Measurements from ENCODE around the gene KCNJ14. TPM values are rescaled to one million over a fixed set of nuclear protein-coding genes. Genes with fewer than 3 reads are reported as not detected.

The KCNJ14 gene
- total RNA-seq, 4 donors from 2014 or later, result 0.57 to 1.3 (median 0.92) TPM

- Histone ChIP-seq H3K4me1 (peaks cover 6 to 30% (median 9%) of the 10 kb centered on the region in 3 donors), H3K27ac (no peak overlapping the region), H3K36me3 (no peaks in the 10 kb centered on the region), H3K27me3 (peaks cover 0 to 27% (median 6%) of the 10 kb centered on the region in 4 donors), H3K4me3 (no peak overlapping the region), H3K9me3 (no peaks in the 10 kb centered on the region)
- 78 to 81% methylated on average over 7 to 8 of the region's 8 CpGs for WGBS, 2 donors
- intact Hi-C loops (cut with DNase I), result no loop called here
- TF ChIP-seq POLR2A (IDR thresholded peaks at IDR 0.05), result no peak
- TF ChIP-seq CTCF (IDR thresholded peaks at IDR 0.05), result no peak
- DNase-seq, result no peak
Observed at GRCh38 chr19:48516536-48516935, 61.2 kb downstream of the KCNJ14 start.

Other genes starting within 250 kb of the KCNJ14 start
- gene CARD8, start 199.7 kb upstream of the KCNJ14 start, total RNA-seq, result 10 to 100 TPM in 3 of 4 donors, 1 to 10 TPM in 1; 9.7 to 21.9 (median 11.3) TPM
- not detected for gene ZNF114, start 185.5 kb upstream of the KCNJ14 start, total RNA-seq
- 10 to 100 TPM in 1 of 4 donors, 1 to 10 TPM in 3; 2.0 to 23.7 (median 6.0) TPM for gene EMP3, start 130.0 kb upstream of the KCNJ14 start, total RNA-seq
- 1 to 10 TPM; 3.2 to 9.3 (median 6.2) TPM for gene TMEM143, start 91.6 kb upstream of the KCNJ14 start, total RNA-seq
- not detected for gene SYNGR4, start 91.2 kb upstream of the KCNJ14 start, total RNA-seq
- gene KDELR1, start 64.0 kb upstream of the KCNJ14 start, total RNA-seq, result 10 to 100 TPM; 63.5 to 87.4 (median 70.2) TPM
- gene GRIN2D, start 61.9 kb upstream of the KCNJ14 start, total RNA-seq, result under 1 TPM; 0.09 to 0.47 (median 0.15) TPM
- 10 to 100 TPM; 33.0 to 43.9 (median 34.6) TPM for gene GRWD1, start 9.6 kb upstream of the KCNJ14 start, total RNA-seq
- gene CYTH2, start 13.8 kb downstream of the KCNJ14 start, total RNA-seq, result 100 to 1,000 TPM in 1 of 4 donors, 10 to 100 TPM in 3; 40.8 to 101 (median 47.8) TPM
- gene LMTK3, start 56.3 kb downstream of the KCNJ14 start, total RNA-seq, result 1 to 10 TPM; 2.1 to 7.8 (median 2.8) TPM
- gene SULT2B1, start 96.6 kb downstream of the KCNJ14 start, total RNA-seq, result 100 to 1,000 TPM in 2 of 4 donors, 10 to 100 TPM in 2; 84.8 to 253 (median 150) TPM
- 1 to 10 TPM in 3 of 4 donors, not detected in 1; 1.3 to 1.7 (median 1.4) TPM for gene SPACA4, start 151.2 kb downstream of the KCNJ14 start, total RNA-seq
- 10 to 100 TPM in 1 of 4 donors, 1 to 10 TPM in 3; 3.1 to 12.3 (median 8.6) TPM for gene FAM83E, start 159.5 kb downstream of the KCNJ14 start, total RNA-seq
- 1,000 to 10,000 TPM; 1,870 to 2,808 (median 2,491) TPM for gene RPL18, start 163.6 kb downstream of the KCNJ14 start, total RNA-seq
- 10 to 100 TPM in 2 of 4 donors, 1 to 10 TPM in 2; 7.0 to 10.9 (median 9.7) TPM for gene SPHK2, start 163.9 kb downstream of the KCNJ14 start, total RNA-seq
- gene DBP, start 181.8 kb downstream of the KCNJ14 start, total RNA-seq, result 10 to 100 TPM in 3 of 4 donors, 1 to 10 TPM in 1; 4.2 to 16.2 (median 11.7) TPM
- gene CA11, start 190.6 kb downstream of the KCNJ14 start, total RNA-seq, result 1 to 10 TPM; 1.4 to 6.9 (median 5.2) TPM
- gene NTN5, start 217.4 kb downstream of the KCNJ14 start, total RNA-seq, result under 1 TPM in 1 of 4 donors, not detected in 3; 0.57 TPM
- gene FUT2, start 240.4 kb downstream of the KCNJ14 start, total RNA-seq, result 100 to 1,000 TPM in 1 of 4 donors, 10 to 100 TPM in 3; 12.2 to 125 (median 38.5) TPM

Data from esophagus squamous epithelium (tissue), 5 donors.